ENCODE measurements around the gene ATXN1.
"Not testable (repeated sequence)": the region's sequence is repeated elsewhere in the genome, so short reads cannot be mapped to it uniquely, and the experiment has no call there.

The ATXN1 gene

GRCh38 chr6:16760516-16761470 is at the start of gene ATXN1:
Gene ATXN1, minus strand, starts transcription at chr6:16761460.
- in situ Hi-C loops (cut with MboI; ENCODE audit: low sequenced_read_pairs) = no loop called here

- in situ Hi-C loops (cut with MboI; ENCODE audit: low sequenced_read_pairs) = no loop called here
Measured at GRCh38 chr6:16810411-16810810, 49.2 kb upstream of the ATXN1 start.

GRCh38 chr6:16809753-16810358 is 48.6 kb upstream of the ATXN1 start:
- in situ Hi-C loops (cut with MboI; ENCODE audit: low sequenced_read_pairs) = no loop called here

GRCh38 chr6:16807956-16808355 is 46.7 kb upstream of the ATXN1 start:
- in situ Hi-C loops (cut with MboI; ENCODE audit: low sequenced_read_pairs) = no loop called here

GRCh38 chr6:16806363-16806762 is 45.1 kb upstream of the ATXN1 start:
- in situ Hi-C loops (cut with MboI; ENCODE audit: low sequenced_read_pairs) = no loop called here

- in situ Hi-C loops (cut with MboI; ENCODE audit: low sequenced_read_pairs) = no loop called here
Measured at GRCh38 chr6:16805243-16805950, 44.1 kb upstream of the ATXN1 start.

- in situ Hi-C loops (cut with MboI; ENCODE audit: low sequenced_read_pairs) = no loop called here
Measured at GRCh38 chr6:16804546-16805242, 43.4 kb upstream of the ATXN1 start.

GRCh38 chr6:16803294-16804200 is 42.3 kb upstream of the ATXN1 start:
- in situ Hi-C loops (cut with MboI; ENCODE audit: low sequenced_read_pairs) = no loop called here

- in situ Hi-C loops (cut with MboI; ENCODE audit: low sequenced_read_pairs) = no loop called here
Measured at GRCh38 chr6:16802071-16802470, 40.8 kb upstream of the ATXN1 start.

GRCh38 chr6:16800942-16801341 is 39.7 kb upstream of the ATXN1 start:
- in situ Hi-C loops (cut with MboI; ENCODE audit: low sequenced_read_pairs) = no loop called here

- in situ Hi-C loops (cut with MboI; ENCODE audit: low sequenced_read_pairs) = no loop called here
Measured at GRCh38 chr6:16800341-16800740, 39.1 kb upstream of the ATXN1 start.

- in situ Hi-C loops (cut with MboI; ENCODE audit: low sequenced_read_pairs) = no loop called here
Measured at GRCh38 chr6:16799279-16800193, 38.3 kb upstream of the ATXN1 start.

- in situ Hi-C loops (cut with MboI; ENCODE audit: low sequenced_read_pairs) = no loop called here
Measured at GRCh38 chr6:16793828-16794412, 32.7 kb upstream of the ATXN1 start.

- in situ Hi-C loops (cut with MboI; ENCODE audit: low sequenced_read_pairs) = no loop called here
Measured at GRCh38 chr6:16789329-16790038, 28.2 kb upstream of the ATXN1 start.

- in situ Hi-C loops (cut with MboI; ENCODE audit: low sequenced_read_pairs) = no loop called here
Measured at GRCh38 chr6:16787128-16787682, 25.9 kb upstream of the ATXN1 start.

GRCh38 chr6:16785496-16785895 is 24.2 kb upstream of the ATXN1 start:
- in situ Hi-C loops (cut with MboI; ENCODE audit: low sequenced_read_pairs) = no loop called here

GRCh38 chr6:16784957-16785356 is 23.7 kb upstream of the ATXN1 start:
- in situ Hi-C loops (cut with MboI; ENCODE audit: low sequenced_read_pairs) = not testable (repeated sequence)
